OCI-LY7 (cell line): ENCODE data around the gene ANAPC16. TPM values are rescaled to one million over a fixed set of nuclear protein-coding genes. Genes with fewer than 3 reads are reported as not detected.

ENCODE experiments used
- BruUV-seq: library from RNA; stranded (reverse); fragments of 400-500 nt; replicated peaks from 2 replicates; lab custom pipeline; 2021; lab: Mats Ljungman, UMichigan
- CTCF ChIA-PET: fragments of 300-600 bp; sonication (Branson Sonifier 250); formaldehyde crosslinking; loops from one replicate; lab custom pipeline; 2022; ENCODE audit warnings: antibody characterized with exemption; ENCODE audit not compliant: unreplicated experiment; lab: Charles Lee
- POLR2A ChIA-PET: fragments of 300-600 bp; sonication (Branson Sonifier 250); formaldehyde crosslinking; loops from one replicate; lab custom pipeline; 2022; ENCODE audit warnings: antibody characterized with exemption; lab: Charles Lee
- DNase-seq: peaks from one replicate; pipeline ENCODE4 v3.0.0-alpha.2; 2015; ENCODE audit warnings: low spot score
- H2AFZ ChIP-seq: fragments of 200-600 bp; sonication (generic), shearing (Covaris generic); 2 replicates; pipeline ENCODE4 v1.6.1; 2014; ENCODE audit warnings: mild to moderate bottlenecking, antibody characterized with exemption, low read length, moderate library complexity
- H3K27ac ChIP-seq: fragments of 200-600 bp; sonication (generic); 2 replicates; pipeline ENCODE4 v1.5.1; 2014; ENCODE audit warnings: mixed run types, low read depth, mild to moderate bottlenecking, moderate library complexity, low read length, inconsistent platforms; ENCODE audit not compliant: poor library complexity, severe bottlenecking
- H3K36me3 ChIP-seq: fragments of 200-600 bp; sonication (generic); 2 replicates; pipeline ENCODE4 v1.6.1; 2014; ENCODE audit warnings: mild to moderate bottlenecking, antibody characterized with exemption, low read length, moderate library complexity, mixed read lengths; ENCODE audit not compliant: insufficient read depth
- H3K4me1 ChIP-seq: fragments of 200-600 bp; sonication (generic); 2 replicates; pipeline ENCODE4 v1.5.1; 2014; ENCODE audit warnings: mild to moderate bottlenecking, low read length; ENCODE audit not compliant: insufficient read depth, poor library complexity, severe bottlenecking
- H3K4me2 ChIP-seq: fragments of 200-600 bp; sonication (generic); 2 replicates; pipeline ENCODE4 v1.6.1; 2014; ENCODE audit warnings: mild to moderate bottlenecking, low read length
- H3K4me3 ChIP-seq: fragments of 200-600 bp; sonication (generic); 2 replicates; pipeline ENCODE4 v1.5.1; 2014; ENCODE audit warnings: mild to moderate bottlenecking, low read depth, low read length; ENCODE audit not compliant: poor library complexity, severe bottlenecking
- H3K79me2 ChIP-seq: fragments of 200-600 bp; sonication (generic); 2 replicates; pipeline ENCODE4 v1.6.1; 2016; ENCODE audit warnings: low read depth, mild to moderate bottlenecking, low read length, moderate library complexity, mixed read lengths; ENCODE audit not compliant: insufficient read depth
- H3K9me2 ChIP-seq: fragments of 200-600 bp; sonication (generic); 2 replicates; pipeline ENCODE4 v1.6.1; 2016; ENCODE audit warnings: mild to moderate bottlenecking, low read length, mixed read lengths; ENCODE audit not compliant: insufficient read depth
- H3K9me3 ChIP-seq: fragments of 200-600 bp; sonication (generic); 2 replicates; pipeline ENCODE4 v1.6.1; 2014; ENCODE audit warnings: mild to moderate bottlenecking, mixed run types, low read length, mixed read lengths
- H4K20me1 ChIP-seq: fragments of 200-600 bp; sonication (generic); 2 replicates; pipeline ENCODE4 v1.6.1; 2014; ENCODE audit warnings: mild to moderate bottlenecking, antibody characterized with exemption, low read length, moderate library complexity, mixed read lengths; ENCODE audit not compliant: insufficient read depth
- EZH2phosphoT487 ChIP-seq: fragments of 200-600 bp; sonication (generic); IDR thresholded peaks from 2 replicates; pipeline ENCODE4 v1.6.1; 2018; ENCODE audit warnings: low read depth, borderline replicate concordance, mild to moderate bottlenecking, mixed run types, antibody characterized with exemption, low read length, moderate library complexity, mixed read lengths
- intact Hi-C: fragments of 100-400 bp; cut with micrococcal nuclease; formaldehyde crosslinking; loops from one replicate; pipeline ENCODE4 v1.10.0; 2022; ENCODE audit not compliant: unreplicated experiment
- total RNA-seq, 2 experiments: library from RNA; depleted of rRNA in 1 of 2; stranded (reverse); fragments of >200 nt in 1 of 2; shearing (Covaris generic) in 1 of 2; gene quantifications; 2 replicates each; pipeline ENCODE4 v1.2.3, GENCODE V29; 2014 to 2022
- TF ChIP-seq, protein P1 (sequence below): fragments of 200-600 bp; sonication (generic); conservative IDR thresholded peaks from 2 replicates; pipeline ENCODE4 v1.5.1; 2014; ENCODE audit warnings: mild to moderate bottlenecking, antibody characterized with exemption, low read length, moderate library complexity, mixed read lengths

Gene ANAPC16
- total RNA-seq, 2 experiments from 2014 or later = 68.0 to 92.8 TPM

DNA sequence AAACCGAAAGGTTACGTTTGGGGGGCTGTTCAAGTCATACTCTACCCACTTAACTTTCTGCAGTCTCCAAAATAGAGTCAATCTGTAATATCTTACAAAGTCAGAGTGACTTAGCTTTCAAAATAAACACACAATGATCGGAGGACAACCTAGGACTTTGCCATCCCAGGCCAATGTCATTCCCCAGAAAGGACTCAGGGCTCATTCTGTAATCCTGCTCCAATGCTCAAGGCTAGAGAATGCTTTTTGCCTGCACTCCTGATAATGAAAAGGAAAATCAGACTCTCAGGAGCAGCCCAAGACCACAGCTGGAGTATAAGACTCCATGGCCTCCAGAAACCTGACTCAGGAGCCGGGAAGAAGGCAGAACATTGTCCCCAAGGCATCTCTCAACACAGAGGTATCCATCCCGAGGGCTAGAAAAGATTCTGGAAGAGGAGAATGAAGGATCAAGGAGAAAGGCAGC, 28.8 kb downstream of the ANAPC16 start:
- Histone ChIP-seq H3K4me3 (no peak overlapping the region), H3K4me1 (peaks cover 47% of the 10 kb centered on the region), H2AFZ (peak overlapping the region; percentile 36; the same call in 1 of the 2 replicates), H3K9me3 (no peaks in the 10 kb centered on the region), H3K36me3 (no peaks in the 10 kb centered on the region), H3K4me2 (peak overlapping the region; percentile 9; the same call in 1 of the 2 replicates), H3K27ac (no peak overlapping the region), H3K79me2 (no peaks in the 10 kb centered on the region), H3K9me2 (no peaks in the 10 kb centered on the region), H4K20me1 (no peaks in the 10 kb centered on the region)
- POLR2A ChIA-PET = interaction anchor here (0.7 kb wide), 1 partner anchor 52 kb away, joined by 3 read pairs; no protein-coding TSS in a partner anchor
- DNase-seq = no peak
- no TSS peak for BruUV-seq
- TF ChIP-seq EZH2phosphoT487 = no peak
- TF ChIP-seq, protein P1, sequence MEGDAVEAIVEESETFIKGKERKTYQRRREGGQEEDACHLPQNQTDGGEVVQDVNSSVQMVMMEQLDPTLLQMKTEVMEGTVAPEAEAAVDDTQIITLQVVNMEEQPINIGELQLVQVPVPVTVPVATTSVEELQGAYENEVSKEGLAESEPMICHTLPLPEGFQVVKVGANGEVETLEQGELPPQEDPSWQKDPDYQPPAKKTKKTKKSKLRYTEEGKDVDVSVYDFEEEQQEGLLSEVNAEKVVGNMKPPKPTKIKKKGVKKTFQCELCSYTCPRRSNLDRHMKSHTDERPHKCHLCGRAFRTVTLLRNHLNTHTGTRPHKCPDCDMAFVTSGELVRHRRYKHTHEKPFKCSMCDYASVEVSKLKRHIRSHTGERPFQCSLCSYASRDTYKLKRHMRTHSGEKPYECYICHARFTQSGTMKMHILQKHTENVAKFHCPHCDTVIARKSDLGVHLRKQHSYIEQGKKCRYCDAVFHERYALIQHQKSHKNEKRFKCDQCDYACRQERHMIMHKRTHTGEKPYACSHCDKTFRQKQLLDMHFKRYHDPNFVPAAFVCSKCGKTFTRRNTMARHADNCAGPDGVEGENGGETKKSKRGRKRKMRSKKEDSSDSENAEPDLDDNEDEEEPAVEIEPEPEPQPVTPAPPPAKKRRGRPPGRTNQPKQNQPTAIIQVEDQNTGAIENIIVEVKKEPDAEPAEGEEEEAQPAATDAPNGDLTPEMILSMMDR = no peak
- intact Hi-C loops = no loop called here
- CTCF ChIA-PET = no interaction called here

DNA sequence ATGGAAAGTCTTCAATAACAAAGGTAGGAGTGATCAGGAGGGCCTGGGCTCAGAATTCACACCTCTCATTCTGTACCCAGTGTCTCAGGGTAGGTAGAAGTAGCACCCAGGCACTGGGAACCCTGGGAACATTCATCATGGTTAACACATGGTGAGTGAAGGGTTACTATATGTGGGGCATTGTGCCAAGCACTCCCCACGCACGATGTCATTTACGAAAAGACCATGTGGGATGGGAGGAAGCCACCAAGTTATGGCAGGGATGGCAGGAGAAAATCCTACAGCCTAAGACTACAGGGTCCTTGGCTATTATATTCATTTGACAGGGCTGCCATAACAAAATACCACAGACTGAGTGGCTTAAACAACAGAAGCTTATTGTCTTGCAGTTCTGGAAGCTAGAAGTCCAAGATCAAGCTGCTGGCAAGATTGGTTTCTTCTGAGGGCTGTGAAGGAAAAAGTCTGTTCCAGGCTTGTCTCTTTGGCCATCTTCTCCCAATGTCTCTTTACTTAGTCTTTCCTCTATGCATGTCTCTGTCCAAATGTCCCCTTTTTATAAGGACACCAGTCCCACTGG, 30.2 kb downstream of the ANAPC16 start:
- TF ChIP-seq, protein P1 = no peak
- no peak for TF ChIP-seq EZH2phosphoT487
- no peaks in the 10 kb centered on the region for H3K79me2 ChIP-seq
- H3K27ac ChIP-seq = no peak overlapping the region
- peaks cover 59% of the 10 kb centered on the region for H3K4me1 ChIP-seq
- no peaks in the 10 kb centered on the region for H3K9me2 ChIP-seq
- H3K4me3 ChIP-seq = no peak overlapping the region
- no peak for DNase-seq
- no peaks in the 10 kb centered on the region for H3K36me3 ChIP-seq
- intact Hi-C loops = no loop called here
- H3K9me3 ChIP-seq = no peaks in the 10 kb centered on the region
- ChIA-PET POLR2A (interaction anchor here (0.6 to 3.1 kb wide), 9 partner anchors 9 to 86 kb away, joined by 3 to 37 read pairs (median 4); partner anchors contain the start of gene DDIT4), CTCF (no interaction called here)
- BruUV-seq = no TSS peak
- no peak overlapping the region for H2AFZ ChIP-seq
- no peaks in the 10 kb centered on the region for H4K20me1 ChIP-seq
- H3K4me2 ChIP-seq = no peak overlapping the region
